Smooth muscle cell (in vitro differentiated cells): ENCODE data around the gene HK2. TPM values are rescaled to one million over a fixed set of nuclear protein-coding genes. Genes with fewer than 3 reads are reported as not detected.

ENCODE experiments used
- DNase-seq: peaks from one replicate; lab custom pipeline; 2025; ENCODE audit not compliant: unreplicated experiment; lab: John Stamatoyannopoulos, UW
- H2AFZ ChIP-seq: fragments of 200-600 bp; sonication (generic); 2 replicates; pipeline ENCODE4 v1.6.0; 2016; ENCODE audit warnings: antibody characterized with exemption, low read depth, mild to moderate bottlenecking
- H3F3A ChIP-seq: fragments of 200-600 bp; sonication (generic); 2 replicates; pipeline ENCODE4 v1.6.0; 2017; ENCODE audit warnings: antibody characterized with exemption, low read depth
- H3K27ac ChIP-seq: fragments of 200-600 bp; sonication (generic); 2 replicates; pipeline ENCODE4 v1.5.1; 2016; ENCODE audit warnings: low read depth, mild to moderate bottlenecking
- H3K27me3 ChIP-seq: fragments of 200-600 bp; sonication (generic); 2 replicates; pipeline ENCODE4 v1.6.1; 2016; ENCODE audit warnings: low read depth, mild to moderate bottlenecking
- H3K36me3 ChIP-seq: fragments of 200-600 bp; sonication (generic); 2 replicates; pipeline ENCODE4 v1.5.1; 2016; ENCODE audit warnings: low read depth
- H3K4me1 ChIP-seq: fragments of 200-600 bp; sonication (generic); 2 replicates; pipeline ENCODE4 v1.5.1; 2016; ENCODE audit warnings: low read depth
- H3K4me2 ChIP-seq: fragments of 200-600 bp; sonication (generic); 2 replicates; pipeline ENCODE4 v1.6.0; 2016; ENCODE audit warnings: mild to moderate bottlenecking
- H3K4me3 ChIP-seq: fragments of 200-600 bp; sonication (generic); 2 replicates; pipeline ENCODE4 v1.5.1; 2016; ENCODE audit warnings: mild to moderate bottlenecking
- H3K79me2 ChIP-seq: fragments of 200-600 bp; sonication (generic); 2 replicates; pipeline ENCODE4 v1.6.0; 2016; ENCODE audit warnings: low read depth, mild to moderate bottlenecking
- H3K9ac ChIP-seq: fragments of 200-600 bp; sonication (generic); 2 replicates; pipeline ENCODE4 v1.6.0; 2016; ENCODE audit warnings: low read depth
- H3K9me3 ChIP-seq: fragments of 200-600 bp; sonication (generic); replicated peaks from 2 replicates; pipeline ENCODE4 v1.5.1; 2016; ENCODE audit warnings: low read depth
- H4K20me1 ChIP-seq: fragments of 200-600 bp; sonication (generic); 2 replicates; pipeline ENCODE4 v1.6.0; 2016; ENCODE audit warnings: low read depth
- WGBS: methylation state at CpG from one replicate; pipeline ENCODE4 v1.1.7; 2016; ENCODE audit warnings: low lambda C conversion rate; 5-methylcytosine and 5-hydroxymethylcytosine counted together
- polyA plus RNA-seq: library from polyadenylated mRNA; unstranded; fragments of >200 nt; fragmentation: Nextera tagmentation; extraction: Ambion mirVana; gene quantifications from 2 replicates; pipeline ENCODE4 v1.2.1, GENCODE V29; 2016
- total RNA-seq: library from RNA; depleted of rRNA; stranded (reverse); fragments of >200 nt; gene quantifications from 2 replicates; pipeline ENCODE4 v1.2.3, GENCODE V29; 2014
- TF ChIP-seq, protein P1 (sequence below): fragments of 200-600 bp; sonication (generic); IDR thresholded peaks from 2 replicates; pipeline ENCODE4 v1.5.1; 2017; ENCODE audit warnings: borderline replicate concordance, mild to moderate bottlenecking, antibody characterized with exemption; ENCODE audit not compliant: insufficient read depth, poor library complexity, severe bottlenecking

The HK2 gene
- total and polyA plus RNA-seq, 2 experiments from 2014 or later, result 20.3 to 38.0 TPM

DNA sequence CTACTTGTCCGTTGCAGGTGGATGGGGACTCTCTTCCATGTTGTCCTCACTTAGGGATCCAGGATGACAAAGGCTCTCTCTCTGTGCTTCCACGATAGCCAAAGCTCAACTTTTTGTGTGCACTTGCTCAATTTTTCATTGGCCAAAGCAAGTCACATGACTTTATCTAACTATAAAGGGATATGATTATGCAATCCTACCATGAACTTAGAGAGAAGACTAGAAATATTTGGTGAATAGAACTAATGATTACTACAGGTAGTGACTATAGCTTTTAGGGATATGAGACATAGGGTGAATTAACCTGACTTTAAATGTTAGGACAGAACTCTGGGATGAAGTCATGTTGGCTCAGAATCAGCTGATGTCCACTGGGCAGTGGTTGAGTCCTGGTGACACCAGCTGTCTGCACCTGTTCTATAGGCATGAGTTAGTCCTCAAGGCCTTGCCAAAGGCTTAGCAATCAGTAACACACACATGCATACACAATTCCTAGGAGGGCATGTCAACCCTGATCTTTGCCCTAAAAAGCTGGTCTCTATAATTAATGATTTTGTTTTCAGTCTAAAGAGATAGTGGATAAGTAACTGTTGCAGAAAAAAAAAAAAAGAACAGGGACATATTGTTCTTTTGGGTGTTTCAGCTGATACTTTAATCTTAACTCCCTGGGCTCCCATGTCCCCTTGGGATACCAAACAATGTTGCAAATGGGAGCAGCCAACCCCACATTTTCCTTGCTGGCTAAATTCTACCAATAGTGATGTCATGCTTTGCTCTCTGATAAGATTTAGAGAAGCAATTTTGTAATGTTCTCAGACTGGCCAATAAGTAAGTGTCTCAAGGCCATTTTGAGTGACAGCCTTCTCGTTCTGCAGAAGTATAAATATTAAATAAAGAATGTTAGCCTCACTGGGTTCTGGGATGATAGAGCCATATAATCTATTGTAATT is 12.5 kb upstream of the HK2 start:
- Histone ChIP-seq H3K27ac (no peak overlapping the region), H3K9ac (no peak overlapping the region), H3K36me3 (no peaks in the 10 kb centered on the region), H3F3A (no peaks in the 10 kb centered on the region), H3K4me1 (peaks cover 16% of the 10 kb centered on the region), H3K79me2 (no peaks in the 10 kb centered on the region), H3K4me2 (no peak overlapping the region), H3K9me3 (no peaks in the 10 kb centered on the region), H3K27me3 (no peaks in the 10 kb centered on the region), H2AFZ (no peak overlapping the region), H3K4me3 (no peak overlapping the region), H4K20me1 (no peaks in the 10 kb centered on the region)
- TF ChIP-seq, protein P1, sequence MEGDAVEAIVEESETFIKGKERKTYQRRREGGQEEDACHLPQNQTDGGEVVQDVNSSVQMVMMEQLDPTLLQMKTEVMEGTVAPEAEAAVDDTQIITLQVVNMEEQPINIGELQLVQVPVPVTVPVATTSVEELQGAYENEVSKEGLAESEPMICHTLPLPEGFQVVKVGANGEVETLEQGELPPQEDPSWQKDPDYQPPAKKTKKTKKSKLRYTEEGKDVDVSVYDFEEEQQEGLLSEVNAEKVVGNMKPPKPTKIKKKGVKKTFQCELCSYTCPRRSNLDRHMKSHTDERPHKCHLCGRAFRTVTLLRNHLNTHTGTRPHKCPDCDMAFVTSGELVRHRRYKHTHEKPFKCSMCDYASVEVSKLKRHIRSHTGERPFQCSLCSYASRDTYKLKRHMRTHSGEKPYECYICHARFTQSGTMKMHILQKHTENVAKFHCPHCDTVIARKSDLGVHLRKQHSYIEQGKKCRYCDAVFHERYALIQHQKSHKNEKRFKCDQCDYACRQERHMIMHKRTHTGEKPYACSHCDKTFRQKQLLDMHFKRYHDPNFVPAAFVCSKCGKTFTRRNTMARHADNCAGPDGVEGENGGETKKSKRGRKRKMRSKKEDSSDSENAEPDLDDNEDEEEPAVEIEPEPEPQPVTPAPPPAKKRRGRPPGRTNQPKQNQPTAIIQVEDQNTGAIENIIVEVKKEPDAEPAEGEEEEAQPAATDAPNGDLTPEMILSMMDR, result no peak
- DNase-seq, result no peak
- 91% methylated on average over 3 of the region's 3 CpGs for WGBS

DNA sequence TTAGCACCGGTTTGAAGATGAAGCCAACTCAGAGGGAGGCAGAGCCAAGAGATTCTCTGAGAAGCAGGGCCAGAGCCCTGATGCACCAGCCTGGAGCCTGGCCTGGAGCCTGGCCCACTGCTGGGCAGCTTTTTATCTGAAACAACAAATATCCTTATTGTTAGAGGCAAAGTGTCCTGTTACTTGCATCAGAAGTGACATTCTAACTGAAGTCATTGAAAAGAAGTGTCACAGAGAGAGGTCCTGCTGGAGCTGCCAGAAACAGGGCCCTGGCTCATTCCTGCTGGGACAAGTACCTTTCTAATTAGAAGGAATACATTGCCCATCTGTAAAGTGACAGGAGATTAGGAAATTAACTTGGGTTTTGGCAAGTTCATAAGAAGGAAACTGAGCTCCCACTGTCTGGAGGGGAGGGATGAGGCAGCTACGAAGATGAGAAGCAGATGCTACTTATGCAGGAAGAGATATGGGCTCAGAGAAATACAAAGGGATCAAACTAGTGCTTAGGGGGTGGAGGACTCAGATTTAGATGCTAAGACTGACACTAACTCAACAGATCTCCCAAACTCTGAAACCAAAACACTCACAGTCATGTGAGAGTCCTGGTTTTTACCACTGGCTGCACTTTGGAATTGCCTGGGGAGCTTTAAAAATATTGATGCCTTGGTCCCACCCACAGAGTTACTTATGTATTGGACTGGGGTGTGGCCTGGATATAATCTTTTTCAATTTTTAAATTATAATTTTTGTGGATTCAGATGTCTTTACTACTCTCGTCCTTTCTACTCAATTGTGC is 11.0 kb upstream of the HK2 start:
- TF ChIP-seq, protein P1, result no peak
- Histone ChIP-seq H4K20me1 (no peaks in the 10 kb centered on the region), H3K4me1 (peaks cover 16% of the 10 kb centered on the region), H3K4me2 (no peak overlapping the region), H3K79me2 (no peaks in the 10 kb centered on the region), H3K9me3 (no peaks in the 10 kb centered on the region), H3K4me3 (no peak overlapping the region), H3K27ac (no peak overlapping the region), H3F3A (no peaks in the 10 kb centered on the region), H3K9ac (no peak overlapping the region), H3K27me3 (no peaks in the 10 kb centered on the region), H3K36me3 (no peaks in the 10 kb centered on the region), H2AFZ (peak overlapping the region; percentile 58)
- 47% methylated on average over 3 of the region's 3 CpGs for WGBS
- no peak for DNase-seq

DNA sequence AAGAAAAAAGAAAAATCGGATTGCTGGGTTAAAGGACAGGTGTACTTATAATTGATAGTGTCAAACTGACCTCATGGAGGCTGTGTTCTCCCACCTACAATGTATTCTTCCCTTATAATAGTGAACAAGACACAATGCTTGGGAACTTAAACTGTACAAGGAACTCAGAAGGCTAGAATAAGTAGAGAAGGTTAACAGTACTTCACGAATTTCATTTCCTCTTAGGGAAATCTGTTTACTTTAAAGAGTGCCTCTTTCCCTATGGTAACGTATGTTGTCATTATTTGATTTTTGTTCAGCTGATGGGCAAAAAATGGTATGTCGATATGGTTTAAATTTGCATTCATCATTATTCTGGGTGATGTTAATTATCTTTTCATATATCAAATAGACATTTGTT is 9.2 kb upstream of the HK2 start:
- Histone ChIP-seq H3K79me2 (no peaks in the 10 kb centered on the region), H4K20me1 (no peaks in the 10 kb centered on the region), H3K27ac (no peak overlapping the region), H3K9me3 (no peaks in the 10 kb centered on the region), H3K9ac (no peak overlapping the region), H3F3A (no peaks in the 10 kb centered on the region), H3K4me1 (peaks cover 16% of the 10 kb centered on the region), H3K4me3 (no peak overlapping the region), H3K4me2 (no peak overlapping the region), H3K27me3 (no peaks in the 10 kb centered on the region), H2AFZ (no peak overlapping the region), H3K36me3 (no peaks in the 10 kb centered on the region)
- 82% methylated on average over 4 of the region's 4 CpGs for WGBS
- TF ChIP-seq, protein P1, result no peak
- DNase-seq, result no peak
